ENCODE data around the gene TNFRSF13B.

DNA sequence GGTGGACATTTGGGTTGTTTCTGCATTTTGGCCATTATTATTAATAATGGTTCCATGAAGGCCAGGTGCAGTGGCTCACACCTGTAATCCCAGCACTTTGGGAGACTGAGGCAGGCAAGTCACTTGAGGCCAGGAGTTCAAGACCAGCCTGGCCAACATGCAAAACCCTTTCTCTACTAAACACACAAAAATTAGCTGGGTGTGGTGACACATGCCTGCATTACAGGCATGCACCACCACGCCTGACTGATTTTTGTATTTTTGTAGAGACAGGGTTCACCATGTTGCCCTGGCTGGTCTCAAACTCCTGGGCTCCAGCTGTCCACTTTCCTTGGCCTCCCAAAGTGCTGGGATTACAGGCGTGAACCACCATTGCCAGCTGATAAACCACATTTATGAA is 58.5 kb downstream of the TNFRSF13B start:
- TF ChIP-seq POLR2AphosphoS5 (IDR thresholded peaks at IDR 0.05; ENCODE audit: borderline replicate concordance, low read depth, low read length), result no peak
- TF ChIP-seq EZH2 (IDR thresholded peaks at IDR 0.05), result no peak
